AG10803 (cell line): ENCODE data around the gene NOX5.

Experiments
- DNase-seq: peaks from one replicate; pipeline ENCODE4 v3.0.0; 2010; ENCODE audit warnings: low read depth
- H3K4me3 ChIP-seq: 2 replicates; pipeline ENCODE4 v1.5.1; 2011; ENCODE audit warnings: mild to moderate bottlenecking, low read length, control low read depth
- CTCF ChIP-seq: conservative IDR thresholded peaks from 2 replicates; pipeline ENCODE4 v1.5.1; 2011; ENCODE audit warnings: mild to moderate bottlenecking, low read length, control low read depth, inconsistent platforms

Gene NOX5

GRCh38 chr15:68979006-68979405, 35.5 kb upstream of the NOX5 start:
- H3K4me3 ChIP-seq, result no peak overlapping the region
- DNase-seq, result no peak
- no peak for TF ChIP-seq CTCF

GRCh38 chr15:68979816-68980215, 34.7 kb upstream of the NOX5 start:
- no peak for TF ChIP-seq CTCF
- DNase-seq, result no peak
- H3K4me3 ChIP-seq, result no peak overlapping the region

DNA sequence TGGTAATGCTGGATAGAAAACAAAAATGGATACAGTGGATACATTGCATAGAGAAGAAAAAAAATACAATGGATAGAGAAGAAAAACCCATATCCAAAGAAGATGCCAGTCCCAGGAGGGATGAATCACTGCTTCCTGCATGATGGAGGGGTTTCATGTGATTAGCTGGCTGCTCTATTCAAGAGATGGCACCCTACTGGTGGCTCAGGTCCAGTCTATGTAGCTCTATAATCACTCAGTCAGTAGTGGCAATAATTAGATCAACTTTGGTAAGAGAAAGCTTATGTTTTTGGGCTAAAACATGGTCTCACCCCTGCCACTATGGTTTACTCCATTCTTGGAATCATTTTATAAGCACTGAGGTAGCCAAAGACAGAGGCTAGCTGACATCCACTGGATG, 33.7 kb upstream of the NOX5 start:
- no peak for TF ChIP-seq CTCF
- H3K4me3 ChIP-seq, result no peak overlapping the region
- no peak for DNase-seq

DNA sequence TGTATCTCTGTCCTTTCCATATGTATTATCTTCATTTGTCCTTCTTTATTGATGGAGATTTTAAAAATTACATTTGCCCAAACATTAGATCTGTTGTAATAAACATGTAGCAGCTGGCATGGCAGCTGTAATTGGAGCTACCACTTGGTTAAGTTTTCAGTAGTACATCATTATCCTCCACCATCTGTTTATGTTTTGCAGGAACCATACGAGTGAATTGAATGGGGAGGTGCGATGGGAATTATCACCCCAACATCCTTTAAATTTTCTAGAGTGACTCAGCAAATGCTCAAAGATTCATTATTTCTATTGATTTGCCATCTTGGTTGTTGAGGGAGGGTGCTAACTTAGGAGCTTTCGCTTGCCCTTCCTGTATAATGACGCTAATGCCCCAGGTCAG, 32.6 kb upstream of the NOX5 start:
- TF ChIP-seq CTCF, result no peak
- DNase-seq, result no peak
- H3K4me3 ChIP-seq, result no peak overlapping the region

- H3K4me3 ChIP-seq, result no peak overlapping the region
- no peak for DNase-seq
- TF ChIP-seq CTCF, result no peak
Measured at GRCh38 chr15:68982976-68983563, 31.4 kb upstream of the NOX5 start.

DNA sequence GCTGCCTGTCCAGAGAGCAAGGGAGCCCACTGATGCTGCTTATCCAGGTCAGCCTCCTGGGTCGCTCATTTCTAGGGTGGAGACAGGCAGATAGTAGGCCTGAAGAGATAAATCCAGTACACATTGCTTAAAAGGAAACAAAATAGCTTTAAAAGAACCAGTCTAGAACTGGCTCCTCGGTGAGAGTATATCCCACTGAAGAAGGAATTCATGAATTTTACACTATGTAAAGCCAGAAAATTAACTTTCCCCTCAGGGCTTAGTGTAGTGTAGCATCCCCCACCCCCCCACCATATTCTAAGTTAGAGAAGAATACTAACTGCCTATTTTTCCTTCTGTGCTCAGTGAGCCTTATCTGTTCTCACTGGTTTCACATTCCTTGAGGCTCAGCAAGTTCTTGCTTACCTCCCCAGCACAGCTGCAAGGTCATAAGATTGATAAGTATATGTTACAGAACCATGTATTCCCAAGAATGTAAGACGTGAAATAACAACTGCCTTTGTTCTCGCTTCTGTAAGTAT, 30.5 kb upstream of the NOX5 start:
- no peak for DNase-seq
- TF ChIP-seq CTCF, result no peak
- H3K4me3 ChIP-seq, result no peak overlapping the region

DNA sequence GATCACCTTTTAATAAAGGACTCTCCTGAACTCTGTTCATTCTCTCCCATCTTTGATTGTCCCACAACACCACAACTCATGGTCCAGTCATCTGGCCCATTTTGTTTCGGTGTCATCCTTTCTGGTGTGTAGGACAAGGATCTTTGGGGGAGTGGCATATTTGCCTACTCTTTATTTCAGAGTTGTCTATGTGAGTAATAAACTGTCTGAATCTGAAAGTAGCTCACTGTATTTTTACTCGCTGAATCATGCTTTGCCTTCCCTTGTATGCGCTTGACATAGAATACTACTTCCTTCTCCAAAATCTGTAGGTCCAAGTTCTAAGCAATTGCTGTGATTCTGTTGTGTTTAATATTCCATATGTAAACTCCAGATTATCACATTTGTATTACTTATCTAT, 29.9 kb upstream of the NOX5 start:
- H3K4me3 ChIP-seq, result no peak overlapping the region
- no peak for DNase-seq

More for the DNA sequence above, 29.9 kb upstream of the NOX5 start:
- no peak for TF ChIP-seq CTCF
